LoVo (cell line): ENCODE results near the gene KDM7A.
A peak's percentile ranks its signal among the peaks of the same experiment; 100 is the strongest.
"Not testable (repeated sequence)": the region's sequence is repeated elsewhere in the genome, so short reads cannot be mapped to it uniquely, and the experiment has no call there.

Source experiments
- DNase-seq: peaks from one replicate; pipeline ENCODE4 v3.0.0-alpha.2; 2016; ENCODE audit warnings: low spot score

Gene KDM7A

GRCh38 chr7:140202942-140203341 lies 26.2 kb upstream of the KDM7A start:
- not testable (repeated sequence) for DNase-seq

- no peak for DNase-seq
Observed at GRCh38 chr7:140201393-140201792, 24.6 kb upstream of the KDM7A start.

- no peak for DNase-seq
Observed at GRCh38 chr7:140200061-140200989, 23.5 kb upstream of the KDM7A start.

GRCh38 chr7:140197938-140198337 lies 21.2 kb upstream of the KDM7A start:
- DNase-seq = no peak

- no peak for DNase-seq
Observed at GRCh38 chr7:140197218-140197890, 20.6 kb upstream of the KDM7A start.

- DNase-seq = no peak
Observed at GRCh38 chr7:140196361-140197217, 19.8 kb upstream of the KDM7A start.

GRCh38 chr7:140195859-140196258 lies 19.1 kb upstream of the KDM7A start:
- no peak for DNase-seq

- DNase-seq = no peak
Observed at GRCh38 chr7:140192620-140193019, 15.8 kb upstream of the KDM7A start.

GRCh38 chr7:140192176-140192575 lies 15.4 kb upstream of the KDM7A start:
- no peak for DNase-seq

GRCh38 chr7:140190588-140190987 lies 13.8 kb upstream of the KDM7A start:
- no peak for DNase-seq

GRCh38 chr7:140189917-140190316 lies 13.1 kb upstream of the KDM7A start:
- DNase-seq = no peak

- no peak for DNase-seq
Observed at GRCh38 chr7:140182917-140183316, 6.1 kb upstream of the KDM7A start.

- DNase-seq = no peak
Observed at GRCh38 chr7:140179339-140179738, 2.6 kb upstream of the KDM7A start.

- DNase-seq = no peak
Observed at GRCh38 chr7:140176122-140176701, 571 bp downstream of the KDM7A start.

GRCh38 chr7:140175221-140176121 lies 1.3 kb downstream of the KDM7A start:
- DNase-seq = peak; percentile 98

GRCh38 chr7:140174217-140174616 lies 2.6 kb downstream of the KDM7A start:
- no peak for DNase-seq

- DNase-seq = no peak
Observed at GRCh38 chr7:140170375-140170774, 6.4 kb downstream of the KDM7A start.

- no peak for DNase-seq
Observed at GRCh38 chr7:140168816-140169215, 8.0 kb downstream of the KDM7A start.

GRCh38 chr7:140165422-140165821 lies 11.4 kb downstream of the KDM7A start:
- peak; percentile 84 for DNase-seq

- DNase-seq = not testable (repeated sequence)
Observed at GRCh38 chr7:140162081-140162480, 14.7 kb downstream of the KDM7A start.

GRCh38 chr7:140161047-140161446 lies 15.7 kb downstream of the KDM7A start:
- no peak for DNase-seq
